ENCODE data around the gene COL5A1.

GRCh38 chr9:134593286-134594077 is 48.1 kb upstream of the COL5A1 start:
- TF ChIP-seq EZH2 (IDR thresholded peaks at IDR 0.05) (no peak), POLR2AphosphoS5 (IDR thresholded peaks at IDR 0.05; ENCODE audit: borderline replicate concordance, low read depth, low read length) (no peak)

All from SK-N-MC (cell line).